ENCODE results near the gene TTLL11. TPM values are rescaled to one million over a fixed set of nuclear protein-coding genes. Genes with fewer than 3 reads are reported as not detected.

TTLL11 gene
- polyA plus RNA-seq, 1 of the 3 experiments (the other 2 are of a cell fraction): 6.8 TPM

DNA sequence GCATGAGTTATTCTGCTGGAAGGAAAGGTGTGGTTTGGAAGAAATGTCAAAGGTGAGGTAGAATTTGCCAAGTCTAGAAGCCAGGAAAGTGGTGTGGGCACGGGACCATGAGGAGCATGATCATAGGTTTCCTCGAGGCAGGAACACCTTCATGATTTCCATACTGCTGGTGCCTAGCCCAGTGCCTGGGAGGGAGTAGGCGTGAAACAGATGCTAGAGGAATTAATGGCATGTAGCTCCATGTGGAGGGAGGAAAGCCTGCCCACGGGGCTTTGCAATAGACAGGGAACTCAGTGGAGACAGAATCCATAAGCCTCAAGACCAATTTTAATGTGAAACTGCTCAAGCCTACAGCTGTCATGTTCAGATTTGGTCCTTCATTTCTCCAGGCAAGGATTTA, 35.1 kb downstream of the TTLL11 start (continued):
- TF ChIP-seq REST (IDR thresholded peaks at IDR 0.05; ENCODE audit: low read depth, low read length): no peak

GRCh38 chr9:122057211-122057610, 35.9 kb downstream of the TTLL11 start:
- no peaks in the 10 kb centered on the region for H3K36me3 ChIP-seq (replicated peaks in 1 of 2; ENCODE audit: control insufficient read depth in 1 of 2, insufficient read depth in 2 of 2, low read length in 1 of 2)
- H3K9me3 ChIP-seq: no peaks in the 10 kb centered on the region
- no peak overlapping the region for H3K4me3 ChIP-seq (ENCODE audit: low read depth in 2 of 2, low read length in 1 of 2)
- CTCF ChIA-PET: interaction anchor here (1.0 to 3.8 kb wide), 5 partner anchors 9 to 66 kb away, joined by 3 to 14 read pairs (median 3); no protein-coding TSS in a partner anchor
- TF ChIP-seq RAD21 (IDR thresholded peaks at IDR 0.05; ENCODE audit: low read length) (no peak), TCF12 (IDR thresholded peaks at IDR 0.05) (no peak), RFX5 (IDR thresholded peaks at IDR 0.05; ENCODE audit: low read length) (no peak)
- 96% methylated on average over 10 of the region's 10 CpGs for WGBS (ENCODE audit: low lambda C conversion rate)
- no peak overlapping the region for H3K4me2 ChIP-seq
- no peak for DNase-seq
- POLR2A ChIA-PET: no interaction called here
- H3F3A ChIP-seq (replicated peaks; ENCODE audit: insufficient read depth): peaks cover 11% of the 10 kb centered on the region
- H4K20me1 ChIP-seq (ENCODE audit: insufficient read depth): peaks cover 9% of the 10 kb centered on the region; the same call in 1 of the 2 replicates
- H3K27me3 ChIP-seq (ENCODE audit: insufficient read depth): no peaks in the 10 kb centered on the region
- H3K27ac ChIP-seq (ENCODE audit: low read depth in 2 of 2, low read length in 1 of 2): no peak overlapping the region
- no peak overlapping the region for H3K9ac ChIP-seq
- H3K9me2 ChIP-seq: no peaks in the 10 kb centered on the region
- H3K4me1 ChIP-seq (ENCODE audit: control insufficient read depth in 1 of 2, insufficient read depth in 2 of 2, low read depth in 1 of 2, low read length in 1 of 2): peaks cover 9 to 11% of the 10 kb centered on the region in 2 experiments; a peak in 3 of 4 replicates
- no peak overlapping the region for H2AFZ ChIP-seq (ENCODE audit: low read depth)
- H3K79me2 ChIP-seq (ENCODE audit: insufficient read depth): peaks cover 6% of the 10 kb centered on the region; the same call in 1 of the 2 replicates

DNA sequence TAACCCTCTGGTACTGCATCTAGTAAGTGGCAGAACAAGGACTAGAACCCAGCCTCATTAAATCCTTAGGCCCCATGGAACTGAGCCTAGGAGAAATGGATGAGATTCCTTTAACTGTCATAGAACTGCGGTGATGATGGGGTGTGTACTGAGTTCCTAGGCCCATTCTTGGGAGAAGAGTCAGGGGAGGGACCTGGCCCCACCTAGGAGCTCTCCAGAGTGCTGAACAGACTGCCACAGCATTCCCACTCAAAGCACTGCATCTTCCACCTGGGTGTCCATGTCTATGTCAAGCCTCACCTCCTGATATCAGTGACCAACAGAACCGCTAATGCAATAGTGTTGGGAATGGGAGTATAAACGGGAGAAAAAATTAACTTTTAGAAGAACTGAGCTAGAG, 36.6 kb downstream of the TTLL11 start:
- Histone ChIP-seq H3K9ac (no peak overlapping the region), H3F3A (replicated peaks; ENCODE audit: insufficient read depth) (peaks cover 11% of the 10 kb centered on the region), H3K4me2 (no peak overlapping the region), H3K27me3 (ENCODE audit: insufficient read depth) (no peaks in the 10 kb centered on the region), H3K79me2 (ENCODE audit: insufficient read depth) (peaks cover 6% of the 10 kb centered on the region; the same call in 1 of the 2 replicates), H2AFZ (ENCODE audit: low read depth) (no peak overlapping the region), H3K9me2 (no peaks in the 10 kb centered on the region), H3K4me3 (ENCODE audit: low read depth in 2 of 2, low read length in 1 of 2) (no peak overlapping the region), H3K36me3 (replicated peaks in 1 of 2; ENCODE audit: control insufficient read depth in 1 of 2, insufficient read depth in 2 of 2, low read length in 1 of 2) (no peaks in the 10 kb centered on the region), H3K9me3 (no peaks in the 10 kb centered on the region), H4K20me1 (ENCODE audit: insufficient read depth) (peaks cover 9% of the 10 kb centered on the region; the same call in 1 of the 2 replicates), H3K27ac (ENCODE audit: low read depth in 2 of 2, low read length in 1 of 2) (no peak overlapping the region), H3K4me1 (ENCODE audit: control insufficient read depth in 1 of 2, insufficient read depth in 2 of 2, low read depth in 1 of 2, low read length in 1 of 2) (peaks cover 9 to 11% of the 10 kb centered on the region in 2 experiments; a peak in 3 of 4 replicates)
- CTCF ChIA-PET: interaction anchor here (1.0 to 1.5 kb wide), 3 partner anchors 8 to 31 kb away, joined by 3 to 4 read pairs (median 3); no protein-coding TSS in a partner anchor
- DNase-seq: no peak
- POLR2A ChIA-PET: no interaction called here
- TF ChIP-seq REST (IDR thresholded peaks at IDR 0.05; ENCODE audit: low read depth, low read length): peak; percentile 98
- no peak for TF ChIP-seq FOXJ3 (CRISPR knock-in tag; IDR thresholded peaks at IDR 0.05)
- 83% methylated on average over 3 of the region's 3 CpGs for WGBS (ENCODE audit: low lambda C conversion rate)

Measured in SK-N-SH (cell line).